Measurements from ENCODE around the gene TCF7L1. TPM values are rescaled to one million over a fixed set of nuclear protein-coding genes. Genes with fewer than 3 reads are reported as not detected.
A peak's percentile ranks its signal among the peaks of the same experiment; 100 is the strongest.

Gene TCF7L1
- total RNA-seq, 1 donor from 2014 or later = 30.8 TPM

GRCh38 chr2:85255813-85256594, 122.8 kb downstream of the TCF7L1 start:
- H3K4me1 ChIP-seq (ENCODE audit: insufficient read depth, low read length) = peaks cover 47% of the 10 kb centered on the region
- peak; percentile 77 for DNase-seq (ENCODE audit: low read depth)
- H3K27ac ChIP-seq (ENCODE audit: low read depth, low read length) = peak overlapping the region; percentile 64

GRCh38 chr2:85257359-85257969, 124.3 kb downstream of the TCF7L1 start:
- DNase-seq (ENCODE audit: low read depth) (no peak), FAIRE-seq (peak; percentile 47)
- no peaks in the 10 kb centered on the region for H3K36me3 ChIP-seq (ENCODE audit: insufficient read depth, low read length)
- H3K9me3 ChIP-seq (ENCODE audit: insufficient read depth, low read depth, low read length) = no peaks in the 10 kb centered on the region
- H3K79me2 ChIP-seq (ENCODE audit: insufficient read depth, low read length) = no peaks in the 10 kb centered on the region
- no peaks in the 10 kb centered on the region for H3K27me3 Mint-ChIP-seq (ENCODE audit: low read depth, unreplicated experiment)
- no peak overlapping the region for H3K4me3 ChIP-seq (ENCODE audit: insufficient read depth, low read depth, low read length)
- no peaks in the 10 kb centered on the region for H3K9me3 Mint-ChIP-seq (ENCODE audit: unreplicated experiment)
- H3K4me1 ChIP-seq (ENCODE audit: insufficient read depth, low read length) = peaks cover 47% of the 10 kb centered on the region
- no peak overlapping the region for H3K4me3 Mint-ChIP-seq (ENCODE audit: unreplicated experiment)
- no peak overlapping the region for H3K9ac ChIP-seq (ENCODE audit: low read length)
- no peak overlapping the region for H2AFZ ChIP-seq (ENCODE audit: low read depth, low read length)
- no peaks in the 10 kb centered on the region for H4K20me1 ChIP-seq (ENCODE audit: insufficient read depth, low read length)
- peaks cover 6% of the 10 kb centered on the region for H3K36me3 Mint-ChIP-seq (ENCODE audit: low read depth, unreplicated experiment)
- H3K27me3 ChIP-seq (ENCODE audit: insufficient read depth, low read length) = no peaks in the 10 kb centered on the region
- H3K27ac Mint-ChIP-seq (ENCODE audit: unreplicated experiment) = peak overlapping the region; percentile 59
- peaks cover 70% of the 10 kb centered on the region for H3K4me1 Mint-ChIP-seq (ENCODE audit: low read depth, unreplicated experiment)
- peak overlapping the region; percentile 41 for H3K27ac ChIP-seq (ENCODE audit: low read depth, low read length)
- peak overlapping the region; percentile 70 for H3K4me2 ChIP-seq (ENCODE audit: low read length)
- no peak for TF ChIP-seq EZH2 (IDR thresholded peaks at IDR 0.05; ENCODE audit: insufficient read depth, low read length)
- TF ChIP-seq CTCF (IDR thresholded peaks at IDR 0.05; ENCODE audit: insufficient read depth, low read depth, low read length) = no peak

More at GRCh38 chr2:85255813-85256594, 122.8 kb downstream of the TCF7L1 start:
- Mint-ChIP-seq H3K27ac (ENCODE audit: unreplicated experiment) (peak overlapping the region; percentile 98), H3K4me3 (ENCODE audit: unreplicated experiment) (peak overlapping the region; percentile 85), H3K36me3 (ENCODE audit: low read depth, unreplicated experiment) (no peaks in the 10 kb centered on the region), H3K27me3 (ENCODE audit: low read depth, unreplicated experiment) (no peaks in the 10 kb centered on the region), H3K9me3 (ENCODE audit: unreplicated experiment) (no peaks in the 10 kb centered on the region), H3K4me1 (ENCODE audit: low read depth, unreplicated experiment) (peaks cover 77% of the 10 kb centered on the region)
- Histone ChIP-seq H3K9ac (ENCODE audit: low read length) (peak overlapping the region; percentile 61), H4K20me1 (ENCODE audit: insufficient read depth, low read length) (peaks cover 4% of the 10 kb centered on the region), H3K79me2 (ENCODE audit: insufficient read depth, low read length) (no peaks in the 10 kb centered on the region), H3K4me3 (ENCODE audit: insufficient read depth, low read depth, low read length) (peak overlapping the region; percentile 11), H3K4me2 (ENCODE audit: low read length) (peak overlapping the region; percentile 79), H2AFZ (ENCODE audit: low read depth, low read length) (peak overlapping the region; percentile 59), H3K9me3 (ENCODE audit: insufficient read depth, low read depth, low read length) (no peaks in the 10 kb centered on the region), H3K27me3 (ENCODE audit: insufficient read depth, low read length) (no peaks in the 10 kb centered on the region), H3K36me3 (ENCODE audit: insufficient read depth, low read length) (no peaks in the 10 kb centered on the region)
- no peak for FAIRE-seq
- TF ChIP-seq EZH2 (IDR thresholded peaks at IDR 0.05; ENCODE audit: insufficient read depth, low read length) = no peak
- no peak for TF ChIP-seq CTCF (IDR thresholded peaks at IDR 0.05; ENCODE audit: insufficient read depth, low read depth, low read length)

Measured in astrocyte (in vitro differentiated cells and primary cell).